Right lobe of liver (tissue), 4 donors: ENCODE results near the gene CNTNAP5.

ENCODE experiments used
- POLR2A ChIP-seq: fragments of 450-650 bp; IDR thresholded peaks from one replicate; pipeline ENCODE4 v1.6.1; 2017; ENCODE audit warnings: antibody characterized with exemption, mild to moderate bottlenecking
- TF ChIP-seq, protein P1 (sequence below), 4 donors: fragments of 200-600 bp in 3 of 4; fragments of 450-650 bp in 1 of 4; IDR thresholded peaks; one replicate each; pipeline versions ENCODE4 v1.5.1 to v1.8.0; 2016 to 2022; ENCODE audit warnings: antibody characterized with exemption in 4 of 4, mild to moderate bottlenecking in 2 of 4
- donor health status: DM: no; HTN: no; CAD: no.
- donor health status: DM: no; HTN: no; CAD: no.
- donor health status: DM: no; HTN: yes; CAD: no.

DNA sequence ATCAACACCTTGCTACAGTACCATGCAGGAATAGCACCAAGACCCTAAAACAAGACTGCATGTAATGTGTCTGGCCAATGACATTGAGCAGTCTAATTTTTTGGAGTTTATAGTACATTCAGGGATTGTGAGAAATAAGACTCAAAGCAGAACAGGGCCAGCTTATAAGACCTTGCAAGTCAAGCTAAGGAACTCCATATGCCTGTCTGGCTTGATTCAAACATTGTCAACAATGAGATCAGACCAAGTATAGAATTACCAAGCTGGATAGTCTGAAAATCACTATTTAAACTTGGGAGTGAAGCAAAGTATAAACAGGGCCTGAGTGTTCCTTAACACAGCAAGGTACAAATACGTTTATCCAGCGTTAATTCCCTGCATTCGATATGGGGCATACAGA is 370.9 kb downstream of the CNTNAP5 start:
- TF ChIP-seq, protein P1, sequence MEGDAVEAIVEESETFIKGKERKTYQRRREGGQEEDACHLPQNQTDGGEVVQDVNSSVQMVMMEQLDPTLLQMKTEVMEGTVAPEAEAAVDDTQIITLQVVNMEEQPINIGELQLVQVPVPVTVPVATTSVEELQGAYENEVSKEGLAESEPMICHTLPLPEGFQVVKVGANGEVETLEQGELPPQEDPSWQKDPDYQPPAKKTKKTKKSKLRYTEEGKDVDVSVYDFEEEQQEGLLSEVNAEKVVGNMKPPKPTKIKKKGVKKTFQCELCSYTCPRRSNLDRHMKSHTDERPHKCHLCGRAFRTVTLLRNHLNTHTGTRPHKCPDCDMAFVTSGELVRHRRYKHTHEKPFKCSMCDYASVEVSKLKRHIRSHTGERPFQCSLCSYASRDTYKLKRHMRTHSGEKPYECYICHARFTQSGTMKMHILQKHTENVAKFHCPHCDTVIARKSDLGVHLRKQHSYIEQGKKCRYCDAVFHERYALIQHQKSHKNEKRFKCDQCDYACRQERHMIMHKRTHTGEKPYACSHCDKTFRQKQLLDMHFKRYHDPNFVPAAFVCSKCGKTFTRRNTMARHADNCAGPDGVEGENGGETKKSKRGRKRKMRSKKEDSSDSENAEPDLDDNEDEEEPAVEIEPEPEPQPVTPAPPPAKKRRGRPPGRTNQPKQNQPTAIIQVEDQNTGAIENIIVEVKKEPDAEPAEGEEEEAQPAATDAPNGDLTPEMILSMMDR (IDR thresholded peaks at IDR 0.05): no peak
- no peak for TF ChIP-seq POLR2A
